GM19035 (cell line): Measurements from ENCODE around the gene ZKSCAN8.

Experiments used
- ATAC-seq: cut with Tn5 transposase; IDR thresholded peaks from one replicate; pipeline ENCODE4 v1.9.1; 2021; ENCODE audit not compliant: unreplicated experiment

ZKSCAN8 gene

GRCh38 chr6:28206527-28206926 lies 64.8 kb downstream of the ZKSCAN8 start:
- no peak for ATAC-seq

- no peak for ATAC-seq
These were observed 65.3 kb downstream of the ZKSCAN8 start for GRCh38 chr6:28206928-28207509.

GRCh38 chr6:28207510-28208110 lies 65.9 kb downstream of the ZKSCAN8 start:
- ATAC-seq, result no peak

GRCh38 chr6:28208111-28208659 lies 66.5 kb downstream of the ZKSCAN8 start:
- ATAC-seq, result no peak
